ENCODE measurements around the gene LAMA1. TPM values are rescaled to one million over a fixed set of nuclear protein-coding genes. Genes with fewer than 3 reads are reported as not detected.

LAMA1 gene
- total RNA-seq, 1 donor from 2014 or later, result not detected

GRCh38 chr18:7049951-7050350 lies 67.6 kb downstream of the LAMA1 start:
- intact Hi-C loops (cut with micrococcal nuclease), result no loop called here

GRCh38 chr18:7048081-7048480 lies 69.5 kb downstream of the LAMA1 start:
- intact Hi-C loops (cut with micrococcal nuclease), result no loop called here

- intact Hi-C loops (cut with micrococcal nuclease), result no loop called here
These were observed 70.3 kb downstream of the LAMA1 start for GRCh38 chr18:7047336-7047735.

DNA sequence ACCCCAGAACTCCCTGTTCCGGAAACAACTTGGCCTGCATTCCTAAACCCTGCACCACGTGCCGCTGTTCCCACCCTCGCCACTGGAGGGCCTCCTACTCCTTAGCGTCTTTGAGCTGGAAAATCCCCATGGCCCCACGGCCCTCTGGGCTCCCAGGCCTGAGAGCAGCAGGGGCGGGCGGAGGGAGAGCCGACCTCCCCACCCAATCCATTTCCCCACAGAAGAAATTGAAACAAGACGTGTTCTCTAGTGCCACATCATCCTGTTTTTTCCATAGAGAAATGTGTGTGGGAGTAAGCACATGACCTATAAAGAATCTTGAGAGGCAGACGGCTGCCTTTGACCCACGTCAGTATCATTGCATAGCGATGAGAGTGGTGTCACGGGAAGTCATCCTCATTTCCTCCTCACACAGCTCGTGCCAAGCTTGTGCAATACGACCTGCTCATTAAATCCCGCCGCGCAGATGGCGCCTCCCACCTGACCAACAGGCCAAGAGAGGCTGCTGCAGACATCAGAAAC lies 79.2 kb downstream of the LAMA1 start:
- intact Hi-C loops (cut with micrococcal nuclease), result no loop called here

- intact Hi-C loops (cut with micrococcal nuclease), result no loop called here
These were observed 80.1 kb downstream of the LAMA1 start for GRCh38 chr18:7037470-7037869.

DNA sequence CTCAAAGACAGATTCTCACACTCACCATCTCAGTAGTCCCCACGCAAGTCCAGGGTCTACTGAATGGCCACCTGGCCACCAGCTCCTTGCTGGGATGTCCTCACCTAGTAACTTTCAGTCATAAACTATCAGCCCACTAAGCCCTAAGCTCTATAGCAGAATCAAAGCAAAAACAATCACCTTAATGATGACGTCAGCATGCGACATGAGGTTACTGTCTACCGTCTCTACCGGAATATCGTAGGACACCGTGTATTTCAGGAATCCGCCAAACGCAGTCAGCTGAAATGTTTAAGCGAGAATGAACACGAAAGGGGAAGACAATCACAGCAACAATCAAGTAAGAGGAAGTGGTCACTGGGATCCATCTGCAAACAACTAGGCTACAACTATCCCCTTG lies 81.8 kb downstream of the LAMA1 start:
- intact Hi-C loops (cut with micrococcal nuclease), result no loop called here

- intact Hi-C loops (cut with micrococcal nuclease), result no loop called here
These were observed 82.7 kb downstream of the LAMA1 start for GRCh38 chr18:7034924-7035323.

- intact Hi-C loops (cut with micrococcal nuclease), result no loop called here
These were observed 85.1 kb downstream of the LAMA1 start for GRCh38 chr18:7032537-7032936.

GRCh38 chr18:7028625-7029024 lies 89.0 kb downstream of the LAMA1 start:
- intact Hi-C loops (cut with micrococcal nuclease), result no loop called here

GRCh38 chr18:7025194-7025593 lies 92.4 kb downstream of the LAMA1 start:
- intact Hi-C loops (cut with micrococcal nuclease), result no loop called here

GRCh38 chr18:7023581-7023980 lies 94.0 kb downstream of the LAMA1 start:
- intact Hi-C loops (cut with micrococcal nuclease), result no loop called here

- intact Hi-C loops (cut with micrococcal nuclease), result no loop called here
These were observed 94.5 kb downstream of the LAMA1 start for GRCh38 chr18:7023063-7023580.

GRCh38 chr18:7021994-7022840 lies 95.4 kb downstream of the LAMA1 start:
- intact Hi-C loops (cut with micrococcal nuclease), result no loop called here

GRCh38 chr18:7020995-7021777 lies 96.4 kb downstream of the LAMA1 start:
- intact Hi-C loops (cut with micrococcal nuclease), result no loop called here

- intact Hi-C loops (cut with micrococcal nuclease), result no loop called here
These were observed 100.6 kb downstream of the LAMA1 start for GRCh38 chr18:7017013-7017412.

DNA sequence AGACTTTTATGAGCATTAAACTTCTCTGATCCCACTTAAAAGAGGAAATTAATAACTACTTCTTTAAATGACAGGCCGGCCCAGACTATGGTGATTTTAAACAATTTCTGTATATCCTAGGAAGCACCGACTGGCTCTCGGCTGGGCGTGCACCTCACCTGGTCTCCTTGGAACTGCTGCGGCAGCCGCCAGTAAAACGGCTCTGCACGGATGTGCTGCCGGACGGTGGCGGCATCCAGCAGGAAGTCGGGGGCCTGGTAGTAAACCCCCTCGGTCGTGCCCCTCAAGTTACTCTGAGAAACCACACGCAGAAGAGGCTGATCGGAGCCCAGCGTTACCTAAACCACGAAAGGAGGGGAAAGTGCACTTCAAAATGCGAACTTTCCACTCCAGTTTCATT lies 106.5 kb downstream of the LAMA1 start:
- intact Hi-C loops (cut with micrococcal nuclease), result no loop called here

- intact Hi-C loops (cut with micrococcal nuclease), result no loop called here
These were observed 113.6 kb downstream of the LAMA1 start for GRCh38 chr18:7004009-7004408.

- intact Hi-C loops (cut with micrococcal nuclease), result no loop called here
These were observed 115.5 kb downstream of the LAMA1 start for GRCh38 chr18:7002107-7002506.

- intact Hi-C loops (cut with micrococcal nuclease), result no loop called here
These were observed 117.0 kb downstream of the LAMA1 start for GRCh38 chr18:7000484-7001096.

DNA sequence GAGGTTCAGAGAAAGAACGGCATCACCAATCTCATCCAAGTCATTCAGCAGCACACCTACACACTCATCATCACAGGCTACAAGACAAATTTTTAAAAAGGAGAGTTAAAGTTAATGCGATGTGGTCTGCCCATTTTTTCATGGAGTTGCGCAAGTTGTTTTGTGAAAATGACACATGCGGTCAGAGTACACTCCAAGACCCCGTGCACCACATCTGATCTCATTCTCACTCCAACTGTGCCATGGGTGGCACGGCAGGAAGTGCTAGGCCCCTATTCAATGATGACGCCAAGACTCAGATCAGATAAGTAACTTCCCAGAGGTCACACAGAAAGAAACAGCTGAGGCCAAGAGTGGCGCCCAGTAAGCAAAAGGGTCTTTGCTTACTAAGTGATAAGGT lies 119.8 kb downstream of the LAMA1 start:
- intact Hi-C loops (cut with micrococcal nuclease), result no loop called here

DNA sequence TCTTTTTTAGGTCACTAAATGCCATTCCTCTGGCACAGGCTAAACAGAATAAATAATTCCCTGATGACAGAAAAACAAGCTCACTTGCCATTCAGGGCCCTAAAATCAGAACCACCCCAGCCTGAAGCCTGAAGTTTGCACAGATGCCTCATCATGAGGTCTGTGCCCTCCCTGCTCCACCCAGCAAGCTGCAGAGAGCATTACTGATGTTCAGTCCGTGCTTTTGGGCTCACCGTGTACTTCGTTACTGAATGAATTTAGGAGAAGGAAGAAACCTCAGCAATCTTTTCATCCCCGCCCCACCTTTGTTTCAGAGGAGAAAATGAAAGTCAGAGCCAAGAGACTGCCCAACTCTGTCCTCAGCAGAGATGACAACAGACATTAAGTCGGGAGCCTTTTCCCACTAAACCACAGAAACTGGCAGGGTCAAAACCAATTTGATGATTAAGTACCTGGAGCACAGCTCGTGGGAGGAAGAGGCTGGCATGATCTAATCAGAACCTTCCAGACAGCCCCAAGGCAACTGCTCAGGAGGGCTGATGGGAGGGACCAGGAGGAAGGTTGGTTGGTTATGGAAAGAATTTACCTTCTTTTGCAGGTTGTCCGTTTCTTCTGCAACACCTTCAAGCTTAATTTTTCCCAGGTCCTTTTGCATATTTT lies 122.7 kb downstream of the LAMA1 start:
- intact Hi-C loops (cut with micrococcal nuclease), result no loop called here

All from T-helper 1 cell treated with Interleukin-12 subunit alpha and Interleukin-12 subunit beta and Interleukin-4 antibody, amounts not matched to agents 30 ng/mL and 1 ng/mL, for 36 hours (primary cell).